Measurements from ENCODE around the gene SDS. TPM values are rescaled to one million over a fixed set of nuclear protein-coding genes. Genes with fewer than 3 reads are reported as not detected.

SDS gene
- total RNA-seq, 2 donors from 2014 or later, result 0.76 to 4.7 TPM

DNA sequence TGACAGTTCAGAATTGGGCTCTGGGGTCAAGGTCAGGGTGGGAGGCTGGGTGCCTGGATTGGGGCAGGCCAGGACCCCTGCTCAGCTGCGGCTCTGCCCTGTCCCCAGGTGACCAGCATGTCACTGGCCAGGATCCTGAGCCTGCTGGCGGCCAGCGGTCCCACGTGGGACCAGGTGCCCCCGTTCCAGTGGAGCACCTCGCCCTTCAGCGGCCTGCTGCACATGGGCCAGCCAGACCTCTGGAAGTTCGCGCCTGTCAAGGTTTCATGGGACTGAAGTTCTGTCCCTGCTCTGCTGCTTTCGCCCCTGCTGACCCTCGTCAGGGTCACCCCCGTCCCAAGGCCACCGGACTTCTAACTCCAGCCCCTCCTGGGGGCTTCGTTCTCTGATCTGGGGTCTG, 15.3 kb downstream of the SDS start:
- ATAC-seq, result no peak
- intact Hi-C loops (cut with DNase I, micrococcal nuclease), result no loop called here

DNA sequence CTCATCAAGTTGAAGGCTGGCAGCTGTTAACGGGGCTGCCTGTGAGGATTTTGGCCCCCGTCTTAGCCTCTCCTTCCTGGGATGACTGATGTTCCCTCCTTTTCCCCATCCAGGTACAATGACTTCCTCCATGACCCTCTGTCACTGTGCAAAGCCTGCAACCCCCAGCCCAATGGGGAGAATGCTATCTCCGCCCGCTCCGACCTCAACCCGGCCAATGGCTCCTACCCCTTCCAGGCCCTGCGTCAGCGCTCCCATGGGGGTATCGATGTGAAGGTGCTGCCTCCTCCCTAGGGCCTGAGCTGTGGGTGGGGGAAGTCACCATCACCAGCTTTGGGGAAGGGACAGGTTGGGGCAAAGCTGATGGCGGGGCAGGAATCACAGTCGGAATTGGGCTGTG, 16.1 kb downstream of the SDS start:
- intact Hi-C loops (cut with DNase I, micrococcal nuclease), result no loop called here
- DNase-seq (no peak), ATAC-seq (no peak)

More for the DNA sequence above, 15.3 kb downstream of the SDS start:
- no peak for DNase-seq

DNA sequence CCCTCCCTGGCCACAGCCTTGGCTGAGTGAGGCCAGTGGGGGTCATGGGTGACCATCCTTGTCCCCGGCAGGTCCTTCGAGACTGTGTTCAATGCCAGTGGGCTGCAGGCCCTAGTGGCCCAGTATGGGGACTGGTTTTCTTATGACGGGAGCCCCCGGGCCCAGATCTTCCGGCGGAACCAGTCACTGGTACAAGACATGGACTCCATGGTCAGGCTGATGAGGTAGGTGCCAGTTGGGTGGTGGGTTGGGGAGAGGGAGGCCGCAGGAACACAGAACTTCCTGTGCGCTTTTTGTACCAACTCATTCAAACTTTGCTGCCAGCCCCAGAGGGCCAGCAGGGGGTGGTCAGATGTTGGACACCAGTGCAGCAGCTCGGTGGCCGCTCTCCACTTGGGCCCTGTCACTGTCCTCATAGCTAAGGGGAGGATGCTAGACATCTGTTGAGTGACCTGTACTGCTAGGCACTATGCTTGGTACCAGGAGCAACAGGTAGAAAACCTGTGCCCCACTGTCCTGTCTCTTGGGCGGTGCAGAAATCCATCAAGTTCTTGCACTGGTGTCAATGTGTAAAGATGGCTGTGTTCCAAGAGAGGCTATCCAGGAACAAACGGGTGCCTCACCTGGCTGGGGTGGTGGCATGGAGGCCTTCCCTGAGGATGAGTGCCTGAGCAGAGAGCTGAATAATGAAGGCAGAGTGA, 16.7 kb downstream of the SDS start:
- no peak for DNase-seq
- ATAC-seq, result no peak
- intact Hi-C loops (cut with DNase I, micrococcal nuclease), result no loop called here

DNA sequence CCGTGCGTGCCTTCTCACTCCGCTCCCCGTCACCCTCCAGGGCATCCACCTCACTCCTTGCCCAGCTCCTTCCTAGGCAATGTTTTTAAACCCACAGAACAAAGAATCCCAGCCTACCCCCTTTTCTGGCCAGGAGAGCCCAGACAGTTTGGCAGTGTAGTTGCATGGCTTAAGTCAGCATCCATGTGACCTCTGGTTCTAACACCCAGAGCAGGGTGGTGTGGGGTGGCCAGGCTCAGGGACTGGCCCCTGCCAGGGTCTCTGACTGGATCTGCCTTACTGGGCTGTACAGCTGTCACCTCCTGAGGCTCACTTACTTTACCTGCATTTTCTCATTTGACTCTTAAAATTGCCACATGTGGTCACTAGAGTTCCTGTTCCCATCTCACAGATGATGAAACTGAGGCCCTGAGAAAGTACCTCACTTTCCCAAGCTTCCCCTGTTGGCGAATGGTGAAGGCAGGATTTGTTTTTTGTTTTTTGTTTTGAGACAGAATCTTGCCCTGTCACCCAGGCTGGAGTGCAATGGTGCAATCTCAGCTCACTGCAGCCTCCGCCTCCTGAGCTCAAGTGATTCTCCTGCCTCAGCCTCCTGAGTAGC, 18.3 kb downstream of the SDS start:
- intact Hi-C loops (cut with DNase I, micrococcal nuclease), result no loop called here
- DNase-seq (no peak), ATAC-seq (no peak)

DNA sequence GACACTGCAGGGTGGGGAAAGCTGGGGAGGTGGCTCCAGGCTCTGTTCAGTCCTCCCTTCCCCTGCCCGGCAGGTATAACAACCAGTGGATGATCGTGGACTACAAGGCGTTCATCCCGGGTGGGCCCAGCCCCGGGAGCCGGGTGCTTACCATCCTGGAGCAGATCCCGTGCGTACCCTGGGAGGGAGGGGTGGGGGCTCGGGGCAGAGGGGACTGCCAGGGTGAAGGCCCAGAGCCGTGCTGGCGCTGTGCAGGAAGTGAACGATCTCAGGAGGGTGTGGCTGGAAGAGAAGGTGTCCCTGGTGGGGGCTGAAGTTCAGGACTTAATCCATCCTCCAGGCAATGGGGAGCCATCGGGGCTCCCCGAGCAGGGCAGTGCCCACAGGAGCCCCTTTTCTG, 18.9 kb downstream of the SDS start:
- intact Hi-C loops (cut with DNase I, micrococcal nuclease), result no loop called here
- DNase-seq, result no peak
- no peak for ATAC-seq

DNA sequence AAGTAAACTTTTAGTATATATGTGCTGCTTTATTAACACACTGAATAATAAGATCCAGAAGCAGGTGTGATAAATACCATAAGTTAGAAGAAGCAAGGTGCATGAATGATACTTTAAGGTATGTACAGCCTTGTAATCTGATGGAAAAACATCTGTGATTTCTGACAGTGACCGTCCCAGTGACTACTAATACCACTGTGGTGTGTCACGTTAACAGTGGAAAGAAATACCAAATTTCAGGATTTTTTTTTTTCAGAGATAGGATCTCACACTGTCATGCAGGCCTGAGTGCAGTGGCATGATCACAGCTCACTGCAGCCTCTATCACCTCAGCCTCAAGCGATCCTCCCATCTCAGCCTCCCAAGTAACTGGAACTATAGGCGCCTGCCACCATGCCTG, 21.5 kb downstream of the SDS start:
- no peak for DNase-seq
- no peak for ATAC-seq
- intact Hi-C loops (cut with DNase I, micrococcal nuclease), result no loop called here

DNA sequence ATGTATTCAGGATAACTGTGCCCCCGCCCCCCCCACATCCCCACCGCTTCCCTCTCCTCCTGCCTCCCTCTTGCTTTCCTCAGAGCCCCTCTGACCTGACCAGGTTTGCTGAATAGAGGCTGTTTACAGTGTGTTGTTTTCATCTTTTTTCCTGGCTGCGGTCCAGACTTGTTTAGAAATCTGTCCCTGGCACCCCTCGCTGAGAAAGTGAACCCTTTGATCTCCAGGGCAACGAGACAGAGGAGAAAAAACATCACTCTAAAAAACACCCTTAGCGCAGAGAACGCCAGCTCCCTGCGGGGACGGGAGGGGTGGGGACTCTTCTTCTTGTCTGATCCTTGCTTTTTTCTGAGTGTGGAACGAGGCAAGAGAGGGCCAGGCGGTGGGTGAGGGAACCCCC, 22.5 kb downstream of the SDS start:
- DNase-seq (no peak), ATAC-seq (no peak)
- intact Hi-C loops (cut with DNase I, micrococcal nuclease), result no loop called here

DNA sequence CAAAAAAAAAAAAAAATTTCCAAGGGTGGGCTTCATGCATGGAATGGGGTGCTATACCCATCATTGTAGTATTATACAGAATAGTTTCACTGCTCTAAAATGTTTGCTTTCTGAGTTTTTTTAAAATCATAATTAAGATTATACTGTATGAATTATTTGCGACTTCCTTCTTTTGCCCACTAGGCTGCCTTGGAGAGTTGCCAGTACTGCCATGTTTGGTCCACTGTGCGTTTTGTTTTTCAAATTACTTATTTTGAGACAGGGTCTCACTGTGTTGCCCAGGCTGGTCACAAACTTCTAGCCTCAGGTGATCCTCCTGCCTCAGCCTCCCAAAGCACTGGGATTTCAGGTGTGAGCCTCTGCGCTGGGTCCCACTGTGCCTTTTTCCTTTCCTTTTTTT, 25.4 kb downstream of the SDS start:
- intact Hi-C loops (cut with DNase I, micrococcal nuclease), result no loop called here
- DNase-seq (no peak), ATAC-seq (no peak)

DNA sequence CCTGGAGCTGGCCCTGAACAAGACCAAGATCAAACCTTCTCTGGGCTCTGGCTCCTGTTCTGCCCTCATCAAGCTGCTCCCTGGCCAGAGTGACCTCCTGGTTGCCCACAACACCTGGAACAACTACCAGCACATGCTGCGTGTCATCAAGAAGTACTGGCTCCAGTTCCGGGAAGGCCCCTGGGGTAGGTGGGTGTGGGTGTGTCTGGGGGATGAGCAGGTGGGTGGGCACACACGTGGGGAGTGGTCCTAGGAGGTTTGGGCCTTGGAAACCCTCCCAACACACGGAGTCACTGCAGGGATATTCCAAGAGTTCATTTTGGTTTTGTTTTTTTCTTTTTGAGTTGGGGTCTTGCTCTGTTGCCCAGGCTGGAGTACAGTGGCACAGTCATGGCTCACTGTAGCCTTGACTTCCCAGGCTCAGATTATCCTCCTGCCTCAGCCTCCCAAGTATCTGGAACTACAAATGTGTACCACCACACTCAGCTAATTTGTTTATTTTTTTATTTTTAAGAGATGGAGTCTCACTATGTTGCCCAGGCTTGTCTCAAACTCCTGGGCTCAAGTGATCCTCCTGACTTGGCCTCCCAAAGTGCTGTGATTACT, 28.8 kb downstream of the SDS start:
- intact Hi-C loops (cut with DNase I, micrococcal nuclease), result no loop called here
- no peak for ATAC-seq
- DNase-seq, result no peak

DNA sequence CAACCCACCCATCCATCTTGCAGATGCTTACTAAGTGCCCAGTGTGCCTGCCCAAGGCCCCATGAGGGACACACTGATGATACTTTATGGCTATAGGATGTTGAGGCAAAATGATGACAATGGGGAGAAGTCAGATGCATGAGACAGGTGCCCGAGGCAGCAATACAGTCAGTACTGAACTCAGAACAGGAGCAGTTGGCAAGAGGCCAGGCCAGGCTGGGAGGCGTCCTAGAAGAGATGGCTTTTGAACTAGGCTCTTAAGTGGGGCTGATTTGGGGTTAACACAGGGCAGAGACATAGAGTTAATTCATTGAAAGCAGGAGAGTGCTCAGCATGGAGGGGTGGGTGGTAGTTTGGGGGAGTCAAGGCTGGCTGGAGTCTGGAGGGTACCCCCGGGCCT, 29.7 kb downstream of the SDS start:
- ATAC-seq (no peak), DNase-seq (peak in 1 of 2 donors; percentile 18)
- intact Hi-C loops (cut with DNase I, micrococcal nuclease), result no loop called here

DNA sequence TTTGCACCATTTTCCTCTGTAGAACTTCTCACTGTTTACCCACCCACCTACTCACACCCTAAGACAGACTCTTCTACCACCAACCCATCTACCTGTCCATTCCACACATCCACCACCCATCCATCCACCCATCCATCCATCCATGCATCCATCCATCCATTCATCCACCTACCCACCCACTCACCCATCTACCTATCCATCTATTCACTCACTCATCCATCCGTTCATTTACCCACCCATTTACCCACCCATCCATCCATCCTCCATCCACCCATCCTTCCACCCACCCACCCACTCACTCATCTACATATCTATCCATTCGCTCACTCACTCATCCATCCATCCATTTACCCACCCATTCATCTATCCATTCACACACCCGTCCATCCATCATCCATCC, 30.2 kb downstream of the SDS start:
- intact Hi-C loops (cut with DNase I, micrococcal nuclease), result no loop called here
- no peak for DNase-seq
- no peak for ATAC-seq

DNA sequence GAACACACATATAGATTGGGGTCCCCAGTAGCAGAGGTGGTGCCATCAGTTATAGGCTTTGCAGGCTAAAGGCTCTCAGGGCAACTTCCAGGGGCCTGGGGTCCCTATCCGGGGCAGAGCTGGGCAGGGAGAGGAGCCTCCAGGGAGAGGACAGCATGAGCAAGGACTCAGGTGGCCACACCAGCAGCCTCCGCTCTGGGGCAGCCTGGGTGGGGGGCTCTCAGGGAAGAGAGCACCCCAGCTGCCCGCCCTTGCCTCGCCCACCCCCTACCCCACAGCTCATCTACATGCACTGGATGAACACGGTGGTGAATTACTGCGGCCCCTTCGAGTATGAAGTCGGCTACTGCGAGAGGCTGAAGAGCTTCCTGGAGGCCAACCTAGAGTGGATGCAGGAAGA, 31.3 kb downstream of the SDS start:
- DNase-seq, result no peak
- ATAC-seq, result no peak

DNA sequence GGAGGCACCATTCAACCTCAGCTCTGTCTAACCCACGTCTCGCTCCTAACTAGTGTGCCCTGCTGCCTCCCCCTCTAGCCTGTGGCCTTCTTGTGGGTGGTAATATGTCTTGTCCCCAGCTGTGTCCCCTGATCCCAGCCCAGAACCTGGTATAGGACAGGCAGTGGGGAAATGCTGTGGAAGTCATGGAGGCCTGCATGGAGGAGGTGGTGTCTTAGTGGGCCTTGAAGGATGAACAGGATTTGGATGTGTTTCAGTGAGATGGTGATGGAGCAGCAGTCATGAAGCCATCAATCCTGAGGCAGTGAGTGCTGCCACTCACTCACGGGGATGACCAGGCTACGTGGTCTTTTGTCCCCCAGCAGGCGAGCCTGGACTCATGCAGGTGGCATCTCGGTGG, 31.9 kb downstream of the SDS start:
- ATAC-seq (no peak), DNase-seq (no peak)
- intact Hi-C loops (cut with DNase I, micrococcal nuclease), result no loop called here

More for the DNA sequence above, 31.3 kb downstream of the SDS start:
- intact Hi-C loops (cut with DNase I, micrococcal nuclease), result no loop called here

DNA sequence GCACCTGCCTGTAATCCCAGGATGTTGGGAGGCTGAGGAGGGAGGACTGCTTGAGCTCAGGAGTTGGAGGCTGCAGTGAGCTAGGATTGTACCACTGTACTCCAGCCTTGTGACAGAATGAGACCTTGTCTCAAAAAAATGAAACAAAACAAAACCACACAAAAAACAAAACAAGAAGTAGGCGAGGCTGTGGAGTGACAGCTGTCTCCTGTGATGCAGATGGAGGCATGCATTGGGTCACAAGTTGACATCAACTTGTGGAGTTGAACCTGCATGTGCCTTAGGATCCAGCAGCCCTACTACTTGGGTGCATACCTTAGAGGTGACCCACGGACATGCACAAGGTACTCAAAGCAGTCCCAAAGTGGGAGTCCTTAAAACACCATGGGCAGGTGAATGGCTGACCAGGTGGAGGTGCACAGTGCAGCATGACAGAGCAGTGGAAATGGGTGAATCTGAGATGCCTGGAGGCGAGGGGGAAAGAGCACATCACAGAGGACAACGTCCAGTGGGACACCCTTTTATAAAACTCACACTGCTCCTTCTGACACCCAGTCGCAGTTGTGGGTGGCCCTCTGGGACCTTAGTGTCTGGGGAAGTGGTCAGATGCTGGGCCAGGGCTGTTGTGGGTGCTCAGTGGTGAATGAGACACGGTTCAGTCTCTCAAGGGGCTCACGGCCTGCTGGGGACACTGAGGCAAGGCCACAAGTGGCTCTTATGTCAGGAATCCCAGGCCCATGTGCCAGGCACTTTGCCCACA, 32.6 kb downstream of the SDS start:
- intact Hi-C loops (cut with DNase I, micrococcal nuclease), result no loop called here
- DNase-seq (no peak), ATAC-seq (no peak)

DNA sequence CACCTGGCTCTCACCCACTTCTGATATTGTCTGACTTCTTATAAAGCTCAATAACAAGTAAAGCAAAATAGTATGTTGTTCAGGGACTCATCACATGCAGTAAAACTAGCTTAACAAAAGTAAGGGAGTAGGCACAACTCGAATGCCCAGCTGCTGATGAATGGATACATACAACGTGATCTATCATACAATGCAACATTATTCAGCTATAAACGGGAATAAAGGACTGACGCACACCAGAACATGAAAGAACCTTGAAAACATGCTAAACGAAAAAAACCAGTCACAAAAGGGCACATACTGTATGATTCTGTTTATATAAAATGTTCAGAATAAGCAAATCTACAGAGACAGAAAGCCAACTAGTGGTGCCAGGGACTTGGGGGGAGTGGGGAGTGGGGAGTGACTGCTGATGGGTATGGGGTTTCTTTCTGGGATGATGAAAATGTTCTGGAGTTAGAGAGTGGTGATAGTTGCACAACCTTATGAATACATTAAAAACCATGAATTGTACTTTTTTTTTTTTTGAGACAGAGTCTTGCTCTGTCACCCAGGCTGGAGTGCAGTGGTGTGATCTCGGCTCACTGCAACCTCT, 34.2 kb downstream of the SDS start:
- ATAC-seq, result no peak
- DNase-seq, result no peak
- intact Hi-C loops (cut with DNase I, micrococcal nuclease), result no loop called here

DNA sequence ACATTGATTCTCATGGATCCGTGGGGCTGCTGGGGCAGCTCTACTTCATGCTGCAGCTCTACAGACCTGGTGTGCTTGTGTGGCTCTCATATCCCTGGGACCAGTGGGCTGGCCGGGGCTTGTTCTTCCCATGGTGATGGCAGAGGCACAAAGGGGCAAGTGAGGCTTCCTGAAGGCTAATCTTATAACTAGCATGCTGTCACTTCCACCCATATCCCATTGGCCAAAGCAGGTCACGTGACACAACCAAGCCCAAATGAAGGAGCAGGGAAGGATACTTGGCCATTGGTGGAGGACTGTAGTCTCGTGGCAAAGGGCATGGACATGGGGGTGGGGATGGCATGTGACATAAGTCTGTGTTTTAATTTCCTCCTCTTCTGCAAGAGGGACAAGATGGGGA, 35.4 kb downstream of the SDS start:
- DNase-seq (no peak), ATAC-seq (no peak)
- intact Hi-C loops (cut with DNase I, micrococcal nuclease), result no loop called here

DNA sequence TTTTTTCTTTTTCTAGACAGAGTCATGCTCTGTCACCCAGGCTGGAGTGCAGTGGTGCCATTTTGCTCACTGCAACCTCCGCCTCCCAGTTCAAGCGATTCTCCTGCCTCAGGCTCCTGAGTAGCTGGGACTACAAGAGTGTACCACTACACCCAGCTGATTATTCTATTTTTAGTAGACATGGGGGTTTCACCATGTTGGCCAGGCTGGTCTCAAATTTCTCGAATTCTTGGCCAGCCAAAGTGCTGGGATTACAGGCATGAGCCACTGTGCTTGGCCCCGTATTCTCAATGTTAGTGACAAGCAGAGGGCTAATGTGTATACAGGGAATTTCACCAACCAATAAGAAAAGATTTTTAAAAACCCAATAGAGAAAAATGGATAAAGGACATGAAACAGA, 36.9 kb downstream of the SDS start:
- ATAC-seq (no peak), DNase-seq (no peak)
- intact Hi-C loops (cut with DNase I, micrococcal nuclease), result no loop called here

DNA sequence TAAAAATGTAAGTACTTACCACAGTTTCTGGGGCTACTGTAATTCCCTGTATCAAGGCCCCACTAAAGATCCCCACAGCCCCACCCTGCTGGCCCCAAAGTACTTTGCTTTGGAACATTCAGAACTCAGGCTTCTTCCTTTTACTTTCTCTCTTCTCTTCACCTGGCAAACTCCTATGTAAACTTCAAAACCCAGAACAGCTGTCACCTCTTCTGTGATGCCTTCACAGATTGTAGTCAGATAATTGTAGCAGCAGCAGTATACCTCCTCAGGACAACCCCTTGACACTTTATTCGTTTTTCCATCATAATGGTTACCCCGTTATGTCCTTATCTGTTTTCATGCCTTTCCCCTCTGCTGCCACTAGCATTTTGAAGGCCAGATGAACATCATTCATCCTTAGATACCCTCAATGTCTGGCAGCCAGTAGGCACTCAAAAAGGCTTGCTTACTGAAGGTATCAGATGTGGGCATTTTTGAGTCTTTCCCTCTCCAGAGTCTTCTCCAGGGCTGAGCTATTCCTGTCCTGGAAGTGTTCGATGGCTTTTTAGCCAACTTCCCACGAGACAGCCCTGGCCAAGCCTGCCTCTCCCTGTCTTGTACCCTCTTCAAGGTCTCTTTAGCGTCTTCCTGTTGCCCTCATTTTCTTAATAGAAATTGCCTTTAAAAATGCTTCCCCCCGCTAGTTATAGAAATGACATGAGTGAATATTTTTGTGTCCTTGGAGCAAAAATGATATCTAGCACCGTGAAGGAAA, 37.9 kb downstream of the SDS start:
- DNase-seq (no peak), ATAC-seq (no peak)
- intact Hi-C loops (cut with DNase I, micrococcal nuclease), result no loop called here

DNA sequence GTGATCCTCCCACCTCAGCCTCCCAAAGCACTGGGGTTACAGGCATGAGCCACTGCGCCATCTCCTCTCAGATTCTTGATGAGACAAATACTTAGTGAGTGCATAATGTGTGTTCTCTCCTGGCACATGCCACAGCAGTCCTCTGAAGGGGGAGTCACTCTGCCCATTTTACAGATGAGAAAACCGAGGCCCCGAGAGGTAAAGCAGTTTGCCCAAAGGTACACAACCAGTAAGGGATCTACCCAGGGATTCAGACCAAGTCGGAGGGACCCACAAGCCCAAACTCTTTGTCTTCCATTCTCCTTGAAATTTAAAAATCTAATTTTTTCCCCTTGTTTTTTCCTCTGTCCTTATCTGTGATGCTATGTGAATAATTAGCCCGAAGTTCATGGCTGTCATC, 39.0 kb downstream of the SDS start:
- intact Hi-C loops (cut with DNase I, micrococcal nuclease), result no loop called here
- DNase-seq (no peak), ATAC-seq (no peak)

Measured in left colon (tissue), 2 donors.